ENCODE results near the gene CAMK1.

CAMK1 gene

DNA sequence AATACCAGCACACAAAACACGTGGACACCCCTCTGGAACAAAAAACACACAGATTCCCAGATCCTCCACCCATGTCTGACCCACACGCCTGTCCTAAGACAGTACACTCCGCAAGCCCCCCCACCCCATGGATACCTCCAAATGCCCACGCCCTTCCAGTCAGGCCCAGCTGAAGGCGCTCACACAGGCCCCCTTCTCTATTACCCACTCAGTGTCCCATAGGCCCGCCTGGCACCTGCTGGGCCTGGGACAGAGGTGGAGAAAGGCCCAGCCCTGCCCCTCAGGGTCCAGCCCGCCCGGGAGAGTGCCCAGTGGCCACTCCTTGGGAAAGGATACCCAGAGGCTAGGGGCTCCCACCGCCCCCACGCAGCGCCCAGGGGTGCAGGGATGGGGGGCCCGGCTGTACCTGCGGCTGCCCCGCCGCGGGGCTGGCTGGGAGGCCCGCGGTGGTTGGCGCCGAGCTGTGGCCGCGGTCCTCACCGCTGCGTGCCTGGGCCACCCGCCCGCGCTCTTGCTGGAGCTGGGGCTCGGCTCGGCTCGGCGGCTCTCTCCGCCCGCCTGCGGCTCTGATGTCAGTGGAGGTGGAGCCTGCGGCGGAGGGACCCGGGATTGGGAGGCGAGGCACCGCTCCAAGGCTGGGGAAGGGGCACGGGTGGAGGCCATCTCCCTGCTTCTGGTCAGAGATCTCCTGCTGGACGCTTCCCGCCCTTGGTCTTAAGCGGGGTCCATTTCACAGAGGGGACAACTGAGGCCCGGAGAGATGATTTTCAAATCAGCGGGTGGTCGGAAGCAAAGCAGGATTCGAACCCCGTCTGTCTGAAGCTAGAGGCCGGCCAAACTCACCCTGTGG is at the start of gene CAMK1:
TSS of gene CAMK1 (minus strand) at position 522 of the 850 bp plus-strand sequence. CDS start 2,198 bp downstream, outside the sequence.
- DNase-seq: no peak

DNA sequence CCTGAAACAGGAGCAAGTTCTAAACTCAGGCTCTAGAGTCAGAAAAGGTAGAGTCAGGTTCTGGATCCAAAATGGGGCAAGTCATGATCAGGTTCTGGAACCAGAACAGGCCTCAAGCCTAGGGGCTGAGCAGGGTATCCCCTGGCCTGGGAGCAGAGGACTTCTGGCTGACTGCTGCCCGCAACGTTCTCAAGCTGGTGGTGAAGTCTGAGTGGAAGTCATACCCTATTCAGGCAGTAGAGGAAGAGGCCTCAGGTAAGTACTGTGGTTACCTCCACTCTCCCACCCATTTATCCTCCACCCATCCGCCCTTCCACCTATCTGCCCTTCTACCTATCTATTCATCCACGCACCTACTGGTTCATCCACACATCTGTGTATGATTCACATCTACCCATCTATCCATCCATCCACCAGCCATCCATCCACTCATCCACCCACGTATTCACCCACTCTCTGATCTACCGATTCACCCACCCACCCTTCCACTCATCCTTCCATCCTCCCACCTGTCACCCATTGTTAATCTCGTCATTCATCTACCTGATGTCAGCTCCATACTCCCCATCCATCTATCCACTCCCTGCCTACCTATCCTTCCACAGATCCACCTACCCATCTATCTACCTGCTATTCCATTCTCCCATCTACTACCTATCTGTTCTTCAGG is 49.1 kb upstream of the CAMK1 start:
- DNase-seq: no peak

DNA sequence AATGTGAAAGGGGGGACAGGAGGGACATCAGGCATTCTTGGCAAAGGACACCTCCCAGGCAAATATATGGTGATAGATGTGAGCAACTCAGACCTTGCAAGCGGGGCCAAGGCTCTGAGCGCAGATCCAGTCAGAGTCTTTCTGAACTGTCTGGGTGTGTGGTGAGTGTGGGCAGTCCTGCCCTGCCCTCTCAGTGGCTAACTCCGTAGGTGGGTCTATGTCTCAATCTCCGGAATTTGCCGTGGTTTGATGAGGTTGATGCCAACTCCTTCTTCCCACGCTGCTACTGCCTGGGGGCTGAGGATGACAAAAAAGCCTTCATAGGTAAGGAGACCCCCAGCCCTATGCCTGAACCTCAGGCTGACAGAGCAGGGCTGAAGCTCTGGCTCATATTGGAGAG is 47.7 kb upstream of the CAMK1 start:
- no peak for DNase-seq

DNA sequence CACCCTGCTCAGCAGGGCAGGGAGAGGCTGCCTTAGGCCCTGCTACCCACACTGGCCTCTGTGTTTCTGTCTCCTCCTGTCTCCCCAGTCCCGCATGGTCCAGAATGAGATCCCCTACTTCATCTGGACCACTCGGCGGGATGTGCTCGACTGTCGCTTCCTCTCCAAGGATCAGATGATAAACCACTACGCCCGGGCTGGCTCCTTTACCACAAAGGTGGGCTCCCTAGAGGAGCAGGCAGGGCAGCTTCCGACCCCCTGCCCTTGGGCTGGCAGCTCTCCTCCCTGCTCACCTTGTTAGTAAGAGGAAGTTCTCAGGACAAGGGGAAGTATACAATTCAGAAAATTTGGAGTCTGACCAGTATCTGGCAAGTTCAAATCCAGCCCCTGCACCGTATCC is 46.2 kb upstream of the CAMK1 start:
- DNase-seq: no peak

DNA sequence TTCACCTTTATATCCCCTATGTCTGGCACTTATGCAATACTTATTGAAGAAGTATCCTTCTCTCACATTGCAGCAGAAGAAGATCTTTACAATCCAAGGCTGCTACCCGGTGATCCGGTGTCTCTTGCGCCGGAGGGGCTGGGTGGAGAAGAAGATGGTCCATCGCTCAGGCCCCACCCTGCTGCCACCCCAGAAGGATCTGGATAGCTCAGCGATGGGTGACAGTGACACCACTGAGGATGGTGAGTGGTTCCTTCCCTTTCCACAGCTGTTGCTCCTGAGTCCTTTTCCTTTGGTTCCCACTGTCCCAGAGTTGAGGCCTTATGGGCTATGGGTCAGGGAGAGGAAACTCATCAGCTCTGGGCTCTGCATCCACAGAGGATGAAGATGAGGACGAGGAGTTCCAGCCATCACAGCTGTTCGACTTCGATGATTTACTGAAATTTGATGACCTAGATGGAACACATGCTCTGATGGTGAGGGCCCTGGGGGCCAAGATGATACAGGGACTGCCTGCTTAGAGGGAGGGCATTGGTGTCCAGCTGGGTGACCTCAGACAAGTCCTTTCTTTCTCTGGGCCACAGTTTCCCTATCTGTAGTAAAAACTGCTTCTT is 43.2 kb upstream of the CAMK1 start:
- no peak for DNase-seq

DNA sequence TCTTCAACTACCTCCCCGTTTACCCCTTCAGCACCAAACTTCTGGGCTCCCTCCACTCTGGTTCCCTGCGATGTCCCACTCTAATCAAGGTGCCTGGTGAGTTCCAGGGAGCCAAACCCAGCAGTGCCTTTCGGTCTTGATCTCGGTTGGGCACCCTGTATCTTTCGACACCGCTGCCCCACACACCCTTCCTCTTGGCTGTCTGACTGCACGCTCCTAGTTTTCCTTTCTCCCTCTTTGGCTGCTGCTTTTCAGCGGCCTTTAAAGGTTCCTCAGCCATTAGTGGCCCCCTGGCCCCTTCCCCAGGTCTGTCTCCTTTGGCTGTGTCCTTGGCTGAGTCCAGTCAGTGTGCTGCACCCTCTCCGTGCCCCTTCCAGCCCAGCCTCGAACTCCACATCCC is 41.1 kb upstream of the CAMK1 start:
- DNase-seq: no peak

DNA sequence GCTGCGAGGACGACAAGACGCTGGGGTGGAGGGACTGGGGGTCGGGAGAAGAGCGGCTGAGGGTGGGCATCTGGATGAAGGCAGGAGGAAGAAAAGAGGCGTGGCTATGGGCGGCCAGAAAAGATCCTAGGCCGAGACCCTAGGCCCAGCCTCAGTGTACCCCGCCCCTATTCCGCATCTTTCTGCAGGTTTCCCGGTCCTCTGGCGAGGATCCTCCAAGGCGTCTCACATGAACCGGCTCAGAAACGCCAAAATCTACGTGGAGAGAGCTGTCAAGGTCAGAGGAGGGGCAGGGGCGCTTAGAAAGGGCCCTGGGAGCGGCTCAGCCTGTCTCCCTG is 40.7 kb upstream of the CAMK1 start:
- no peak for DNase-seq

DNA sequence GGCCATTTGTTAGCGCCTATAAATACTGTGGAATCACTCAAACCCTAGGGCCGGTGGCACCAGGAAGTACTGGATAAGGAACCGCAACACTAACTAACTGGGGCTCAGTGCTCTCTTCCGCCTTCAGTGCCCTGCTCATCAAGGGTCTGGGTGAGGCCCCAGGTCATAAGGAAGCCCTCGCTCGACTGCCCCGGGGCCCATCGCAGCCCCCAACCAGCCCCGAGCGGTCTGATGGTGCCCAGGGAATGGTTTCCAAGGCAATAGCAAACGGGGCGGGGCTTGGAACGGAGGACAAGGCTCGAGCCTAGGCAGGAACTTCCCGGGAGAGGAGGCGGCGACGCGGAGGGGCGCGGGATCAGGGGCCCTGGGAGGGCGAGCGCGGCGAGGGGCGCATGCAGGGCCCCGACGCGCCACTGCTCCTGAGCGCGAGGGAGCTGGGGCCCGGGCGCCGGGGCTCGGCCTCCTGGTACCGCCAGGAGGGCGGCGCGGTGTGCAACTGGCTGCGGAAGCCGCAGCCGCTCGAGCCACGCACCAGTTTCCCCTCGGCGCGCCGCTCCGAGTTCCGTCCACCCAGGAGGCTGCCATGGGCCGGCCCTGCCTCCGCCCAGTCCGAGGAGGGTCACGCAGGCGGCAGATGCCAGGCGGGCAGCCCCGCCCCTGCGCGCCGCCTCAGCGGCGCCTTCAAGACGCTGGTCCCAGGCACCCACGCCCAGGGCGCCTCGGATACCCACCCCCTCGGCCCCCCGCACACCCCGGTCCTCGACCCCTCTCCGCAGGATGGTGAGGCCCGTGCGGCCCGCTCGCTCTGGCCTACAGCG is 40.1 kb upstream of the CAMK1 start, which contains the start of gene TTLL3:
TSS of gene TTLL3 (plus strand) at position 648 of the 818 bp plus-strand sequence. CDS start 400 bp downstream, outside the sequence.
- DNase-seq: no peak

DNA sequence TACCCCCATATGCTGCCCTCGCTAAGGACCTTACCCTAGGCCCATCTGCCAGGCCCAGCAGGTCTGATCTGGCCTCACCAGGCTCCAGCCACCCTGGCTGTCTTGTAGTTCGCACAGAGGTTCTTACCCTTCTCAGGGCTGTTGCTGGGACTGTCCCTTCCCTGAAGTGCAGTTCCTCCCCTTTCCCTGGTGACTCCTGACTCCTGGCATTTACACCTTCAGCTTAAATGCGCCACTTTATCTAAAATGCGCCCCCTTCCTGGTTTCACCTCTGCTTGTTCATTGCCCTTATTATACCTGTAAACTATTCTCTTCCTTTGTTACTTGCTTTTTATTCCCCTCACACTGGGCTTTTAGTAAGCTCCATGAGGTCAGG is 39.5 kb upstream of the CAMK1 start:
- DNase-seq: no peak

DNA sequence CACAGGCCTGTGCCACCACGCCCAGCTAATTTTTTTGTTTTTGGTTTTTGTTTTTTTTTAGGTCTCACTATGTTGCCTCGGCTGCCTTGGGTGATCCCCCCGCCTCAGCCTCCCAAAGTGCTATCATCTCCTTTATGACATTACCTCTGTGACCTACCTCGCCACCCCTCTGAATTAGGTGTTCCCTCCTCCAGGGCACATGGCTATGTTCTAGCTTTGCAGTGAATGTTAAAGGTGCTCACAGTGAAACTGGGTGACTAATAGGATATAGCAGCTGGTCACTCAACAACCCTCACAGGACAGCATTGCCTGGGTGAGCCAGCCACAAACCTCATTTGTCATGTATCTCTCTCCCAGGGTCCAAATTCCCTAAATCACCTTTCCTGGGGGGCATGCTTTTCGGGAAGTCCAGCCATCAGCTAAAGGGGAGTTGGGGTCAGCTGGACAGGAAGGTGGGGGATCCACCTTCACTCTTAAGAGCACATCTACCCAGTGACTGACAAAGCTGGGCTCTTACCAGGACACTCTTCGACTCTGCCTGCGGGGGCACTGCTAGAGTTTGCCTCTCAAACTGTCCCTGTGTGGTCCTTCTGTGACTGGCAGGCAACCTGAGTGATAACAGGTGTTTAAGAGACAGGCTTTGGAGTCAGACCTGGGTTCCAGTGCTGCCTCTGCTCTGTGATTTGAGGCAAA is 38.7 kb upstream of the CAMK1 start:
- no peak for DNase-seq

DNA sequence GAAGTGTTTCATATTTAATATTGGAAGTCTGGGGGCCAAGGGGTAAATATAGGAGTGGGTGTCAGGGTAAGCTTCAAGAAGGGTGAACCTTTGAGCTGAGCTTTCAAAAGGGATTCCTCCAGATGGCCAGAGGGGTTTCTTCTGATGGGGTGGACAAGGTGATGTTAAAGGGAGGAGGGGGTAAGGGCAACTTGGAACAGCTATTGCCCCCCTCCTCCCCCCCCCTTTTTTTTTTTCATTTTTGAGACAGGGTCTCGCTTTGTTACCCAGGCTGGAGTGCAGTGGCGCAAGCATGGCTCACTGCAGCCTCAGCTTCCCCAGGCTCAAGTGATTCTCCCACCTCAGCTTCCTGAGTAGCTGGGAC is 38.2 kb upstream of the CAMK1 start:
- DNase-seq: no peak

DNA sequence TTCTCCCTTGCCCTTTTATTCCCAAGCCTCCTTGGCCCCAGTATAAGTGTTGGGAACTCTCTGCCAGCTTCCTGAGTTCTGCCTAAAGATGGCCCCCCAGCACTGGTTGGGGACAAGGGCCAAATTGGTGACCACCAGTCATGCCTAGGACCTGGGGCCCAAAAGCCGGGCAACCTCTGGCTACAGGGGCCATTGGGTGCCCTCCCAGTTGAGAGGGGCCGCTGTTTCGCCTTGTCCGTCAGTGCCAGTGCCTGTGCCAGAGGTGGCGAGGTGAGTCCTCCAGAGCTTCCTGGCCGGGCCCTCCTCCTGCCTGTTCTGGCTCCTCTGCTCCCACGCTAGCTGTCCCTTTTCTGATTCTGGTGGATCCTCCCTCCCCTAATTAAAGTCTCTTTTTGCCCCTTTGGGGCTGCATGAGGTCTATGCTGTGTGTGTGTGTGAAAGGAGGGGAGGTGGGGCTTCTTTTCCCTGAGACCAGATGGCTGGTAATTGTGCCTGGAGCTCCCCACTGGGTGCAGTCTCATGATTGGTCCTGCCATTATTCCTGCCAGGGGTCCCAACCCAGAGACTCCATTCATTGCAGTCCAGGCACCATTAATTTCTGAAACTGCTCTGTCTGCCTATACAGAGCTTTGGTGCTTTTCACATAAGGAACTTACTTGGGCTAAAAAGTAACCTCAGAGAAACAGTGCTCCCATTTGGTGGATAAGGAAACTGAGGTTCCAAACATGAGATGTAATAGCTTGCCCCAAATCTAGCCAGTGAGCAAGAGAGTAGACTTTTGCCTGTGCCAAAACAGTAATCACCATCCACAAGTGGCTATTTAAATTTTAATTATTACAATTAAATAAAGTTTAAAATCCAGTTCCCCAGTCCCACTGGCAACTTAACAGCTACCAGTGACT is 37.2 kb upstream of the CAMK1 start:
- no peak for DNase-seq

DNA sequence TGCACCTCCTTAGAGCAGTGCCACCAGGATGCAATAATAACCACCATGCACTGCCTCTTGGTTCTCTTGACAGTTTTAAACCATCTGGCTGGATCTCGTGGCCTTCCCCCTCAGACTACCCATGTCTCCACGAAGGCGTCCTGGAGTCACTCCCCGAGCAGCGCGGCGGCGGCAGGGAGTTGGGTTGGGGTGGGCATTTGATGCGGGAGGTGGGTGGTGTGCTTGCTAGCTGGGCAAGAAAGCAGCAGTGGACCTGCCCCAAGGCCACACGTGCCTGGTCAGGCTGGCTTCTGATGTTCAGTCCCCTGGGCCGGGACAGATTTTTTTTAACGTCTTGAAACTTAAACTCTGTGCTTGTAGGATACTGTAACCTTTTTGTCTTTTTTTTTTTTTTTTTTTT is 36.4 kb upstream of the CAMK1 start:
- DNase-seq: no peak

DNA sequence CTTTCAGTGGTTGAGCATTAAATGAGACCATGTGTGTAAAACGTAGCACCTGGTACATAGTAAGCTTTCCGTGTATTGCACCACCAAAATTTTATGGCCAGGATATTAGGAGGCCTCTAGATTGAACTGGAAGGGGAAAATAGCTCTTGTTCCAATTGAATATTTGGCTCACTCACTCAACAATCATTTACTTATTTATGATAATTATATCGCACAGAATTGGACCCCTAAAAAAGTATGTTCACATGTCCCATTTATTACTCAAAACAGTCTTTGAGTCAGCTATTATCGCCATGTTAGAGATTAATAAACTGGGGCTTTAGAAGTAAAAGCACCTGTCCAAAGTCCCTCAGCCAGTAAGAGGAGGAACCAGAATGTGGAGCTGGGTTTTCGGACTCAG is 35.2 kb upstream of the CAMK1 start:
- no peak for DNase-seq

DNA sequence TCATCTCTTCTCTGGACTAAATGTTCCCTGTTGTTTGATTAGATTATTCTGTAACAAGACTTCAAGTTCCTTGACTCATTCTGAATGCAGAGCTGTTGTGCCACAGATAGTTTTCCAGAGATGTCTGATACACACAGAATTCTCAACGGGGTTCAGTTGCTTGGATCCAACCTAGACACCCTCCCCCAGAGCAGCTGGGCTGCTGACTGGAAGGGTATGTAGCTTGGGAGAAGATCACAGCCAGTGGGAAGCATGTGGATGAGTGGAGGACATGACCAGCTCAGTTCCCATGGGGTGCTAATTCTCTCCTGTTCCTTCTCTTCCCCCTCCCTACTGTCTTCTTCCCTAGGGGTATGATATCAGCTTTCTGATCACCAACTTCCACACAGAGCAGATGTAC is 33.7 kb upstream of the CAMK1 start:
- no peak for DNase-seq

DNA sequence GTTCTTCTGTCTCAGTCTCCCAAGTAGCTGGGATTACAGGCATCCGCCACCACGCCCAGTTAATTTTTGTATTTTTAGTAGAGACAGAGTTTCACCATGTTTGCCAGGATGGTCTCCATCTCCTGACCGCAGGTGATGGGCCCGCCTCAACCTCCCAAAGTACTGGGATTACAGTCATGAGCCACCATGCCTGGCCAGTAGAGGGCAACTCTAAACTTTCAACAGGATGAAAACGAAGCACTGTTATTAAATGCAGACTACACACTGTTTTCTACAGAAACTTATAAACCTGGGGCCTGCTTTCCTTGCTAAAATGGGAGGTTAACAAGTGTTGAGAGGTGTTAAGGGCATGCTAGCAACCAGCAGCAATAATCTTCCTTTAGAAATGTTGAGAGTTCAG is 30.8 kb upstream of the CAMK1 start:
- no peak for DNase-seq

DNA sequence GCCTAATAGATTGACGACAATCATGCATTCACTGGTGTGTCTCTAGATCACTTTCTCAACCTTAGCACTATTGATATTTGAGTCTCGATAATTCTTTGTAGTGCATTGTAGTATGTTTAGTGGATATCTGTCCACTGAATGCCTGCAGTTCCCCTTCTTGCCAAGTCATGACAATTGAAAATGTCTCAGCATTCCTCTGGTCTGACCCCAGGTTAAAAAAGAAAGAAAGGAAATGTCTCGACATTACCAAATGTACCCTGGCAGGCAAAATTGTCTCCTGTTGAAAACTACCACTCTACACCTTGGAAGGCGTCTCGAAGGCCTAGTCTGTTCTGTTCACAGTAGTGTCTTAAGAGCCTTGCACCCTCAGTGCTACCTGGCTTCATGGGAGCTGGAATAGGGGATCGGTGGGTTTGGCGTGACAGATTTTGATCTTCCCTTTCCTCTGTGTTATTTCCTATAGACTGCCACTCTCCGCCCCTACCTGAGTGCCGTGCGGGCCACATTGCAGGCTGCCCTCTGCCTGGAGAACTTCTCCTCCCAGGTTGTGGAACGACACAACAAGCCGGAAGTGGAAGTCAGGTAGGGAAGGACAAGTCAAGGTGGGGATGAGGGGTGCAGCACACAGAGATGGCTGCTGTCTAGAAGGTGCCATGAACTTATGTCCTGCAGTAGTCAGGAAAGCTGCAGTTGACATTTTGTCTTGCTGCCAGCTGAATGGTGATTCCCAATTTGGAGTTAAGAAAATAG is 27.6 kb upstream of the CAMK1 start:
- DNase-seq: no peak

DNA sequence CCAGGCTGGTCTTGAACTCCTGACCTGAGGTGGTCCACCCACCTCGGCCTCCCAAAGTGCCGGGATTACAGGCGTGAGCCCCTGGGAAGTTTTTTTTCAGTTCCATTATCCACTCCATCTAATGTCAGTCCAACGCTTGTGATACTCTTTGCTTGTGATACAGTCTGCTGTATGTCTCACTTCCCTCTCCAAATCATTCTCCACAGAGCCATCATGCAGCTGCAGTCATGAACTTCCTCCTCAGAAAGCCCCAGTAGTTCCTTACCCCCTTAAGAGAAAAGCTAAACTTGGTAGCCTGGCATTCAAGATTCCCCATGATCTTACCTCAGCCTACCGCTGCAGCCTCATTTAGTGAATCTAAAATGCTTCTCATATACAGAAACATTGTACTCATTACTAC is 25.5 kb upstream of the CAMK1 start:
- no peak for DNase-seq

DNA sequence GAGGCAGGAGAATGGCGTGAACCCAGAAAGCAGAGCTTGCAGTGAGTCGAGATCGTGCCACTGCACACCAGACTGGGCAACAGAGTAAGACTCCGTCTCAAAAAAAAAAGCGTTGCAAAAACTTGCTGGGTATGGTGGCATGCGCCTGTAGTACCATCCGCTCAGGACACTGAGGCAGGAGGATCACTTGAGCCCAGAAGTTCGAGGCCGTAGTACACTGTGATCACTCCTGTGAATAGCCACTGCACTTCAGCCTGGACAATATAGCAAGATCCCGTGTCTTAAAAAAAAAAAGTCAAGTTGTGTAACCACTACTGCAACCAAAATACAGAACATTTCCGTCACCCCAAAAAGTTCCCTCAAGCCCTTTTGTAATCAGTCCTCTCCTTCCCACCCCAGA is 24.7 kb upstream of the CAMK1 start:
- DNase-seq: no peak

DNA sequence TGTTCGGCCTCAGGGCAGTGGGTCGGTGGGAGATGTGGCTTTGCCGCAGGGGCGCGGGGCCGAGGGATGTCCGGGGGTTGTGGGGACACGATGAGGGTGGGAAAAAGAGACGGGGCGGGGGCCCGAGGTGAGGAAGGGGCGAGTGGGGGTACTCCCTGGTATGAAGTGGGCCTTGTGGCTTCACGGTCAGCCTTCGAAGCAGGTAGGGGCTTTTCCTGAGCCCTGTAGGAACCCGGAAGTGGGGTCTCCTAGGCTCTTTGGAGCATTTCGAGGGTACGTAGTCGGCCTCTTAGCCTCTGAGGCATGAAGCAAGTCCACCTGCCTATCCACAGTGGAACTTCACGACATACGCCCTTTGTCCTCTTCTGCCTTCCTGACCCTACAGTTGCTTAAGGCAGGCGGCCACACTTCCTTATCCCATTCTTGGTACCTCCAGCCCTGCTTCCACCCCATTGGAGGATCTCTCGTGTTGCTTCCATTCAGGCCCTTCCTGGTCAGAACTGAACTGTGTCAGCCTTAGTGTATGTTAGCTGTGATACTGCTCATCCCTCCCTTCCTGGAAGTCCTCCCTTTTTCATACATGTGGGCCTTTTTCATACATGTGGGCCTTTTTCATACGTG is 23.5 kb upstream of the CAMK1 start:
- no peak for DNase-seq

Data from NCI-H187 treated with DMSO at 0.1 percent for 48 hours (cell line).